ENCODE data around the gene HCN4.
A peak's percentile ranks its signal among the peaks of the same experiment; 100 is the strongest.

The HCN4 gene

GRCh38 chr15:73293773-73294172 is 75.0 kb downstream of the HCN4 start:
- no peak overlapping the region for H3K4me3 ChIP-seq (ENCODE audit: control insufficient read depth, low read depth, low read length)
- TF ChIP-seq CTCF (IDR thresholded peaks at IDR 0.05; ENCODE audit: control insufficient read depth, insufficient read depth, low read depth, low read length, missing control alignments), result no peak
- DNase-seq (ENCODE audit: low read depth), result no peak

GRCh38 chr15:73291441-73291840 is 77.3 kb downstream of the HCN4 start:
- no peak for DNase-seq (ENCODE audit: low read depth)
- no peak for TF ChIP-seq CTCF (IDR thresholded peaks at IDR 0.05; ENCODE audit: control insufficient read depth, insufficient read depth, low read depth, low read length, missing control alignments)
- no peak overlapping the region for H3K4me3 ChIP-seq (ENCODE audit: control insufficient read depth, low read depth, low read length)

- DNase-seq (ENCODE audit: low read depth), result no peak
- no peak for TF ChIP-seq CTCF (IDR thresholded peaks at IDR 0.05; ENCODE audit: control insufficient read depth, insufficient read depth, low read depth, low read length, missing control alignments)
- H3K4me3 ChIP-seq (ENCODE audit: control insufficient read depth, low read depth, low read length), result no peak overlapping the region
These were observed 81.7 kb downstream of the HCN4 start for GRCh38 chr15:73287019-73287418.

- no peak for TF ChIP-seq CTCF (IDR thresholded peaks at IDR 0.05; ENCODE audit: control insufficient read depth, insufficient read depth, low read depth, low read length, missing control alignments)
- no peak for DNase-seq (ENCODE audit: low read depth)
These were observed 82.4 kb downstream of the HCN4 start for GRCh38 chr15:73286311-73286710.

GRCh38 chr15:73284090-73284716 is 84.6 kb downstream of the HCN4 start:
- no peak for DNase-seq (ENCODE audit: low read depth)
- TF ChIP-seq CTCF (IDR thresholded peaks at IDR 0.05; ENCODE audit: control insufficient read depth, insufficient read depth, low read depth, low read length, missing control alignments), result peak; percentile 40
- no peak overlapping the region for H3K4me3 ChIP-seq (ENCODE audit: control insufficient read depth, low read depth, low read length)

More at GRCh38 chr15:73286311-73286710, 82.4 kb downstream of the HCN4 start:
- no peak overlapping the region for H3K4me3 ChIP-seq (ENCODE audit: control insufficient read depth, low read depth, low read length)

- TF ChIP-seq CTCF (IDR thresholded peaks at IDR 0.05; ENCODE audit: control insufficient read depth, insufficient read depth, low read depth, low read length, missing control alignments), result no peak
- no peak for DNase-seq (ENCODE audit: low read depth)
- H3K4me3 ChIP-seq (ENCODE audit: control insufficient read depth, low read depth, low read length), result no peak overlapping the region
These were observed 85.3 kb downstream of the HCN4 start for GRCh38 chr15:73283366-73283962.

All from AG09309 (cell line).